Activated T-helper 1 cell treated with Interleukin-2 at 50 U/mL for 16 hours (primary cell): ENCODE data around the gene MRTFB.

ENCODE experiments used
- DNase-seq: peaks from one replicate; pipeline ENCODE4 v3.0.0-alpha.2; 2020; ENCODE audit warnings: low read depth

MRTFB gene

DNA sequence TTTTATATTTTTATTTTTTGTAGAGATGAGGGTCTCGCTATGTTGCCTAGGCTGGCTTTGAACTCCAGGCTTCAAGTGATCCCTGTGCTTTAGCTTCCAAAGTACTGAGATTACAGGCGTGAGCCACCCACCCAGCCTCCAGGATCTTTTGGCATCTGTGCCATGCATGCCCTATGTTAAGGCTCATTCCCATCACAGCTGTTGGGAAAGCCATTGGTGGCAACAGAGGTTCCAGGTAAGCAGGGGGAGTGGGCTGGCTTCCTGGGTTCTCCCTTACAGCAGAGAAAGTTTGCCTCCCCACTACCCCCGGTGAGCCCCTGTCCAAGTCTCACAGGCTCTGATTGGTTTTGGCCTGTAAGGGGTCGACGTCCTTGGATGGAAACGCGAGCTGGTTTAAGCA lies 8.9 kb upstream of the MRTFB start:
- DNase-seq, result no peak

DNA sequence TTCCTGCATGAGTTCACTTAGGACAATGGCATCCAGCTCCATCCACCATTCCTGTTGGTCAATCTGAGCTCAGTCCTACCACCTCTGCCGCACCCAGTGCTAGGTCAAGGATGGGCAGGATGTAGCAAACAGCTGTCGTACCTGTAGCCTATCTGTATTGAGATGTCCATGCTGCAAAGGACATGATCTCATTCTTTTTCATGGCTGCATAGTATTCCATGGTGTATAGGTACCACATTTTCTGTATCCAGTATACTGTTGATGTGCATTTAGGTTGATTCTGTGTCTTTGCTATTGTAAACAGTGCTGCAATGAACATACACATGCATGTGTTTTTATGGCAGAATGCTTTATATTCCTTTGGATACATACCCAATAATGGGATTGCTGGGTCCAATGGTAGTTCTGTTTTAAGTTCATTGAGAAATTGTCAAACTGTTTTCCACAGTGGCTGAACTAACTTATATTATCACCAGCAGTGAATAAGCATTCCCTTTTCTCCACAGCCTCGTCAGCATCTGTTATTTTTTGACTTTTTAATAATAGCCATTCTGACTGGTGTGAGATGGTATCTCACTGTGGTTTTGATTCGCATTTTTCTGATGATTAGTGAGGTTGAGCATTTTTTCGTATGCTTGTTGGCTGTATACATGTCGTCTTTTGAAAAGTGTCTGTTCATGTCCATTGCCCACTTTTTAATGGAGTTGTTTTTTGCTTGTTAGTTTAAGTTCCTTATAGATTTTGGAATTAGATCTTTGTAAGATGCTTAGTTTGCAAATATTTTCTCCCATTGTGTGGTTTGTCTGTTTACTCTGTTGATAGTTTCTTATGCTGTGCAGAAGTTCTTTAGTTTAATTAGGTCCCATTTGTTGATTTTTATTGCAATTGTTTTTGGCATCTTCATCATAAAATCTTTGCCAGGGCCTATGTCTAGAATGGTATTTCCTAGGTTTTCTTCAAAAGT lies 7.2 kb upstream of the MRTFB start:
- DNase-seq, result no peak

DNA sequence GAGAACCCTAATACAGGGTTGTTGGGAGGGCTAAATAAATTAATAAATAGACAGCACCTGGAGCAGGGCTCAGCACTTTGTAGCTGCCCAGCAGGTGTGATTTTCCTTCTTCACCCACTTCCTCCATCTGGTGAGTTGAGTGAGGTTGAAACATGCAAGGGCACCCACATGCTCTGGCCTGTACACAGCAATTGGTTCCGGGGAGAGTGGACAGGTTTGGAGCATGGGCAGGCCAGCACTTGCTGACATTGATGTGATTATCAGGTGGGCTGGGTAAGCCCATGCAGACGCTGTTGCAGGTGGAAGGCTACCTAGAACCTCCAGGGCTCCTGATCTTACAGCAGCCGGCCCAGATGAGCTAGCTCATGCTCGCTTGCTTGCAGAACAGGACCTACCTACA lies 1.3 kb upstream of the MRTFB start:
- DNase-seq, result no peak

DNA sequence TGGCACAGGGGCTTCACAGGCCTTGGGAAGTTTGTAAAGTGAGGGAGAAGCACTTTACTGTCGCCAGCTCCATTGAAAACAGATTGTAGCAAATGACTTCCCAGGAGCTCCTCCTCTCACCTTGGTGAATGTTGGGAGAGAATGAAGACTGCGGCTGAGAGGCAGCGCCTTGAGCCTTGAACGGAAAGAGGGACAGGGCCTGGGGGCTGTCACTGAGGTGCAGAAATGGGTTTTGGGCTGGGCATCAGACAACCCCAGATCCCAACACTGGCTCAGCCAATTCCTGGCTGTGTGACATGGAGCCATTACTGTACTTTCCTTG lies 603 bp upstream of the MRTFB start:
- DNase-seq, result no peak

DNA sequence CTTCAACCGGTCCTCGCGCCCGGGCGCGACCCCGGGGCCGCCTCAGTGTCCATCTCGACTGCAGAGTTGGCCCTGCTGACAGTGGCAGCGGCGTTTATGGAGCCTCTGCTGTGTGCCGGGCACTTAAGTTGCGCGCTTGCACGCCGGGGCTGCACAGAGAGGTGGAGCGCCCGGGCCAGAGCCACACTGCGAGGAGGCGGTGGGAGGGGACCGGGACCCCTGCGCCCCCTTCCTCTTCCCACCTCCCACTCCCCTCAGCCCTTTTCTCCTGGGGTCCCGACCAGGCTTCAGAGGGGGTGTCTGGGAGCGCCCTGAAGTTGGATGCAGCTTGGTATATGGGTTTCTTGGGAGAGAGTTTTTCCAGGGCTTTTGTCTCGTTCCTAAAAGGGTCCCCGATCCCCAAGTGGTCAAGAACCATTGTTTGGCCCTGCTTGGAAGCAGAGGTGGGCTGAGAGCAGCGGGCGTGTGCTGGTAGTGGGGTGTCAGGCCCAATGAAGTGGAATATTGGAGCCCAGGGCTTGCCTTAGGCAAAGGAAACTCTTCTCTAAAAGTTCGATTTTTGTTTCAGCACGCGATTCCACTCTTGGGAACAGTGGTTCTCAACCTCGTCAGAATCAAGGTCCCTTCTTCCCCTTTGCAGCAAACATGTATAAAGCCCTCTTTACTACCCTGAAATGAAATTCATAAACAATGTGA lies 605 bp downstream of the MRTFB start:
- no peak for DNase-seq

DNA sequence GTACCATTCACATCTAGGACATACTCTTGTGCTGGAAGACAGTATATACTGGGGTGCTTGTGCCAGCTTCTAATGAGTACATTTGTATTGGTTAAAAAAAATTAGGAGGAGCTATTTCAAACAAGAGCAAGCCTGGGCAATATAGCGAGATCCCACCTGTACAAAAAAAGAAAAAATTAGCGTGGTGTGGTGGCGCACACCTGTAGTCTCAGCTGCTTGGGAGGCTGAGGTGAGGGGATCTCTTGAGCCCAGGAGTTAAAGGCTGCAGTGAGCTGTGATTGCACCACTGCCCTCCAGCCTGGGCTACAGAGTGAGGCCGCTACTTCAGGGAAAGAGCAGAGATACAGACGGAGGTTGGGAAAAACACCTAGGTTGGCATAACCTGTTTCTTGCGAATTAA lies 1.2 kb downstream of the MRTFB start:
- no peak for DNase-seq

DNA sequence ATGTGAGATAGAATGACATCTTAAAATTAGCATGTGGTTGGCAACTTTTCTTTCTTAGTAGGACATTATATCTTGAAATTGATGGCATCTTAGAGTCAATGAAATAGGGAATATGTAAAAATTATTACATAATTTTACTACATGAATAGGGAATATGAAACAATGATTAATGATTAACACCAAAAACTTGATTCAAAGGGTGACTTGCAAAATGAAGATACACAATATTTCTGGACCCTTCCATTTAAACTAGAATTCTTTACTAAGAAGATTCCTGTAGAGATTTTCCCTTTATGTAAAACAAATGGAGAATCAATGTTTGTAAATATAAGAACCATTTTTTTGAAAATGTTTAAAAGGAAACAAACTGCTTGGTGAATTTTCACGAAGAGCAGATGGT lies 3.4 kb downstream of the MRTFB start:
- DNase-seq, result no peak

DNA sequence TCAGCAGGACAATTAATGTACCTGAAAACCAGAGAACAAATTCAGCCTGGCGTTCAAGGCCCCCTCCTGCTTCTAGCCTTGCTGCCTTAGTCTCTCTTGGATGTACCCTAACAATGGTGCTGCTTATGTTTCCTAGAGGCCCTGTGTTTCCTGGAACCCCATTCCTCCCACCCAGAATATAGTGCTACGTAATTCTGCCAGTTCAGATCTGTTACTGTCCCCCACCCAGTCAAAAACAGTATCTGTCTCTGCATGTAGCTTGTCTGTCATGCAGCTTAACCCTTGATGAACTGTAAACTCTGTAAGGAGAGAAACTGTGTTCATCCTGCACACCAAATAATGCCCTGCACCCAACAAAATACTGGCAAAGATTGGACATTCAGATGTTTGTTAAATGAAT lies 6.8 kb downstream of the MRTFB start:
- no peak for DNase-seq

DNA sequence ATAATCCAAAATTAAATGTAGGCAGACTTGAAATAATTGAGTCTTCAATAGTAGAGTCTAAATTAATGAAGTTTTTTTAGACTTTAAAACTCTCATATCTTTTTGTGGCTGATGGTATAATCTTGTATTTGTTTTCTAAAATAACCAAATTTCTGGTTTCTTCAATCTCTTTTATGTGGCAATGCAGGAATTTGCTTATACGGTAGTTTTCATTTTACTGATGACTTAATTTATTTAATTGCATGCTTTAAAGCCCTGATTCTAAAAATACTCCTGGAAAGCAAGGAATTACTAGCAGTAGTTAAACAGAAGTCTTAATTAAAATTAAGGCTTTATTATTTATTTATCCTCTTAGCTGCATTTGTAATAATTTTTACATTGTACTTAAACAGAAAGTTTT lies 15.4 kb downstream of the MRTFB start:
- DNase-seq, result no peak

DNA sequence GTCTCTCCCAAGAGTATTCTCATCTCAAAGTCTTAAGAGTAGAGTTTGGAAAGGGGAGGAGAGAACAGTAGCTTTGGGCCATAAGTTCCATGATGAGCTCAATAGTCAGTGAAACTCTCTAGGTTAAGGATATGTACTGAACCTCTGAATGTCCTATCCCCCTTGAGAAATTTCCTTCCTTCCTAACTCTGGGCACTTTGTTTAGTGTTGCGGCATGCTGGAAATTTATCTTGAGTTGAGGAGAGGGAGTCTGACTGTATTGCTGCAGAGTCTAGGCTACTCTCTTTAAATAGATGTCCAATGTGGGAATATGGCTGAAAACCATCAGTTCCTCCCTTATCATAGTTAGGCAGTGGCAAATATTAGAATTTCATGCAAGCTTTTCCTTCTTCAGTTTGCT lies 16.1 kb downstream of the MRTFB start:
- DNase-seq, result no peak

DNA sequence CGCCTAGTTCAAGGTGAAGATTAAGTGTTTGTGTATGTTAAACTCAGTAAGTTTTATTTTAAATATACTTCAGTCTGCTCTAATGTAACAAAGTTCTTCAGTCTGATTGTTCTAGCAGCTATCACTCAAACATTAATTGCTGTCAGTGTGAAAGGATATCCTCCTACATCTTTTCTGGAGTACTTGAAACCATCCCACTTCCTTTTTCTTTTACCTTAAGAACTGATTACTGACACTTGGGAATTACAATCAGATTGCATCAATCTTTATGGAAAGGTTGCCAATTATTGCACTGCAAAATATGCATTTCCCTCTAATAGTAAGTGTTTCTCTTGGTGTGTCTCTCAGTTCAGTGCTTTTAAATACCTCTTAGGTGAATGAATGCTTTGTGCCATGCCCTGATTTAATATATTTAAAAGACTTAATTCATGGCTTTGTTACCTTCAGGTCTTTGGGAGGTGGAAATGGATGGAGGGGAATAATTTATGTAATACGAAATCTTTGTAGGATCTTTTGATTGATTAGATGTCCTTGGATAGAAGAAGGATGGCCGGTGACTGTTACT lies 16.6 kb downstream of the MRTFB start:
- DNase-seq, result no peak

DNA sequence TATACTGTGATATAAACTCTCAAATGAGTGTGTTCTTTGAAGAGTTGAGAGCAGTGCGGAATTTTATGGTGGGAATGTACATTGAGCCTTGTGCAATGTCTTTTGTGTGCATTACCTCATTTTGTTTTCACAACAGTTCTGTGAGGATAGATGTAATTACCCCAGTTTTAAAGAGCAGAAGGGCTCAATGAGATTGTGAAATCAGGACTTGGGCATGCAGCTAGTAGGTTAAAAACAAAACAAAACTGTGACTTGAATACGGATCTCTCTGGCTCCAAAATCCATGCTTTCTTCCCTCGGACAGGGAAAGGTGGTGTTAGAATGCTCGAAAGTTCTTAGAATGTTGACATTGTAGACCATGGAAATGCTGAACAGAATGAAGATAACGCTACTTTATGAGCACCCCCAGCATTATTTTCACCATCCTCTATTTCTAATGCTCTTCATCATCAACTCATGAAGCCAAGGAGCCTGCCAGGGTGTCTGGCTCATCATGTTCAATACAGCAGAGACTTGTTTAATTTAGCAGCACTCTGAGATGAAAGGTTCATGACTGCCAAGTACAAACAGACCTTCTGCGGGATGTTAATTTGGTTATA lies 17.1 kb downstream of the MRTFB start:
- DNase-seq, result no peak

DNA sequence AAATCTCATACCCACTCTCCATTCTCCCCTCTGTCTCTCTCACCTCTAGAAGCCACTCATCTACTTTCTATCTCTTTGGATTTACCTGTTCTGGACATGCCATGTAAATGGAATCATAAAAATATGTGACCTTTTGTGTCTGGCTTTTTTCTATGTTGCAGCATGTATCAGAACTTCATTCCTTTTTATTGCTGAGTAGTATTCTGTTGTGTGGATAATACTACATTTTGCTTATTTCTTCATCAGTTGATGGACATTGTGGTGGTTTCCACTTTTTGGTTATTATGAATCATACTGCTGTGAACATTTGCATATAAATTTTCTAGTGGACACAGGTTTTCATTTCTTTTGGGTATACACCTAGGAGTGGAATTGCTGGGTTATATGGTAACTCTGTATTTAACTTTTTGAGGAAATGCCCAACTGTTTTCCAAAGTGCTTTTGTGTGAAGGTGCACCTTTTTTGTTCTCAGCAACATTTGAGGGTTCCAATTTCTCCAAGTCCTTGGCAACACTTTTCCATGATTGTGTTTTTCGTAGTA lies 18.2 kb downstream of the MRTFB start:
- no peak for DNase-seq

DNA sequence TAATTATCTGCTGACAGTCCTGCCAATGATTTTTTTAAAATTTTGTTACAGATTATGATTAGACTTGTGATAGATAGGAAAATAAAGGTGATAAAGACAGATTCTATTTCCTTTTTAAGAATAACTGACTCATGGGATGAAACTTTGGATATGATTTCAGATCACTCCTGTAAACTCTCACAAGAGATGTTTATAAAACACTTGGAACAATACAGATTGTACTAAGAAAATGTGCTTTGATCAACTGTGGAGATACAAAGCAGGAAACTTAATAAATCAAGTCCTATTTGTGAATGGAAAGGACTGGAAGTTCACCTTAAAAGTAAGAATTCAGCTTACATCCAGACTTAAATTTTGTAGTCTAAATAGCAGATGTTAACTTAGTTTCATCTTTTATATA lies 21.4 kb downstream of the MRTFB start:
- DNase-seq, result no peak

DNA sequence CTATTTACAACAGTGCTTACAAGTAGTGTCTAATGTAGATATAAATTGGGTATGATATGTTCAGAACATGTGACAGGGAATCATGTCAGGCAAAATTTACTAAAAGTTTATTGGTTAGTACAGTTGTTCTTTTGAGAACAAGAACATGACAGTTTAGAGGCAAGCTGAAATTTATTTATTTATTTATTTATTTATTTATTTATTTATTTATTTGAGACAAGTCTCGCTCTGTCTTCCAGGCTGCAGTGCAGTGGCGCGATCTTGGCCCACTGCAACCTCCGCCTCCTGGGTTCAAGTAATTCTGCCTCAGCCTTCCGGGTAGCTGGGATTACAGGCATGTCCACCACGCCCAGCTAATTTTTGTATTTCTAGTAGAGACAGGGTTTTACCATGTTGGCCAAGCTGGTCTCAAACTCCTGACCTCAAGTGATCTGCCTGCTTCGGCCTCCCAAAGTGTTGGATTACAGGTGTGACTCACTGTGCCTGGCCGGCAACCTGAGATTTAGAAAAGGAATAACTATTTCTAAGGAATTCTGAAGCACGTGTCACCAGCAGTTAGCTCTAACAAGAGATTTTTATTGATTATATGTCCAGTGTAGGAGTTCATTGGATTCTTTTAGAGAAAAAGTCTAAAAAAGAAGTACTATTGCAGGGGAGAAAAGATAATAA lies 24.9 kb downstream of the MRTFB start:
- no peak for DNase-seq

DNA sequence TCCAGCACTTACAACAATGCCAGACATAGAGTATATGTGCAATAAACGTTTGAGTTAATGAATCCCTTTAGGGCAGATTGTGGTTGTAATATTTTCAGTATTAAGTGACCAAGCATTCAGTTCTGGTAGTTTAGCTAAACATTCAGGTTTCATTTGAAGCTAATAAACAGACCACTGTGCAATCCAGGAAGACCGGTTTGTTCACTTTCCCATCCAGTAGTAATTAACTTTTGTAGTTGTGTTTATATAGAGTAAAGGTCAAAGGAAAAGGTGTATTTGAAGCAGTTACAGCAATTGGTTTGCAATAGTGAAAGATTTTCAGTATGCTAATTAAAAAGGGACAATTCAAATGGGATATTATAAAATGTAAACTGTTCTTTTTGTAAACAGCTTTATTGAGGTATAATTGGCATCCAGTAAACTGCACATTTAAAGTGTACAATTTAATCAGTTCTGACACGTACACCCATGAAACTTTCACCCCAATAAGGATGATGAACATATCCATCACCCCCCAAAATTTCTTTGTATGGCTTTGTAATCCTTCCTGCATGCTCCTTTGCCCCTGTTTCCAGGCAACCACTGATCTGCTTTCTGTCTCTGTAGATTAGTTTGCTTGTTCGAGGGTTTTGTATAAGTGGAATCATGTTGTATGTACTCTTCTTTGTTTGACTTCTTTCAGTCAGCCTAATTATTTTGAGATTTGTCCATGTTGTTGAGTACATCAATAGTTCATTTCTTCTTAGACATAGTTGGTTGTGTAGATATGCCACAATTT lies 26.3 kb downstream of the MRTFB start:
- DNase-seq, result no peak

DNA sequence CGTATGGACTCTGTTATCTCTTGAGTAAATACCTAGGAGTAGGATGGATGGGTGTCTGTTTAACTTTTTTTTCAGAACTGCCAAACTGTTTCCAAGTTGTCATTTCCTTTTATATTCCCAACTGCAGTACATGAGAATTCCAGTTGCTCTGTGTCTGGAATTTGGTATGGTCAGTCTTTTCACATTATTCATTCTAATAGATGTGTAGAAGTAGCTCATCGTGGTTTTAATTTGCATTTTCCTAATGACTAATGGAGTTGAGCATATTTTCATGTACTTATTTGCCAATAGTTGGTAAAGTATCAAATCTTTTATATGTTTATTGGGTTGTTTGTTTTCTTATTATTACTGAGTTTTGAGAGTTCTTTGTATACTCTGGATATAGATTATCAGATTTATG lies 27.0 kb downstream of the MRTFB start:
- no peak for DNase-seq

DNA sequence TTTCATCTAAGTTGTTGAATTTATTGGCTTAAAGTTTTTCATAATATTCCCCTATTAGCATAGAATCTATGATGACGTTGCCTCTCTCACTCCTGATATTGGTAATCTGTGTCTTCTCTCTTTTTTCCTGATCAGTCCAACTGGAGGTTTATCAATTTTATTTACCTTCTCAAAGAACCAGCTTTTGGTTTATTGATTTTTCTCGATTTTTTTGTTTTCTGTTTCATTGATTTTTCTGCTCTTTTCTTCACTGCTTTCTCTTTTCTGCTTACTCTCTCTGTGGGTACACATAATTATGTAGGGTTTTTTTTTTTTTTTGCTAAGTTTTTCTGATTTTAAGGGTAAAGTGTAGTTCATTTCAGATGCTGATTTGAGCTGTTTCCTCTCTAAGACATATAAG lies 29.7 kb downstream of the MRTFB start:
- DNase-seq, result no peak

DNA sequence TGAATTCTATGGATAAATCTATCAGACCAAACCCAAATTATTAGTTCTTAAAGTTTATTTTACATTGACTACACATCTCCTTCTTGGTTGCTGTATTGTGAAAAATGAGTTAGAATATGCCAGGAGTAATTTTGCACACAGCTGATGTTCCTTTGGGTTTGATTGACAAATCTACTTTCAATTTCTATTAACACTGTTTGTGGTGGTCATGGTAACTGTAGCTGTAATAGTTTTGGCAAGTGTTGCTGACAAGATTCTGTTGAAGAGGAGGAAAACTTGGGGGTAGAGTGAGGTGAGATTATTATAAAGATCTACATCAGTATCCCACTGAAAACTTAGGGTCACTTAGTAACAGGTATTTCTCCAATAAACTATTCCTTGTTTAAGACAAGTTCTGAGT lies 30.3 kb downstream of the MRTFB start:
- DNase-seq, result no peak

DNA sequence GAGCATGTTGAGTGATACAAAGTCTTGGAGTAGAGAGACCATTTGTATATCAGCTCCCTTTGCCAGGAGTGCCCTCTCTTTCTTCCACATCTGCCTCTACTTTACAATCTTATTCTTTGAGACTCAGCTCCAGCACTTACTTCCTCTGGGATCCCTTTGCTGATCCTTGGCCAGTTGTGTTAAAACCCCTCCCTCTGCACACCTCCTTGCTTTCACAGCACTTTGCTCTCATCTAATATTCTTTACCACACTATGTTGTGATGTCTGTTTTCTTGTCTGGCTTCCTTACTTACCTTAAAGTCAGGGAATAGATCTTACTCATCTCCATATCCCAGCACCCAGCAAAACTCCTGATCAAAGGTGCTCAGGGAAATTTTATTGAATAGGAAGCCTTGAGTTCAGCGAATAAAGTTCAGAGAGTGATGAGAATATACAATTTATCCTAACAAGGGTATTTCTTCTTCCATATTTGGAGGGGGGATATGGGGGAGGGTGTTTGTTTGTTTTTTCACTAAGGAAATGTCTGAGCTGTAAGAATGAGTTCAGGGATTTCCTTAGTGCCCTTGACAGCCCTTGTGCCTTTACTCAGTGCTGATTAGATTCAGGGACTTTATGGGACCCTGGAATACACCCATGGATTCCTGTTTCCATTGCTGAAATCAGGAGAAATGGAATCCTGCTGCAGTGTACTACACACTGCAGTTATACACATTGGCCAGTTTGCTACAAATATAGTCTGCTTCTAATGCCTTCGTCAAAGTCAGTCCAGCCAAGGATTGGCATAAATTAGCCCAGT lies 32.0 kb downstream of the MRTFB start:
- no peak for DNase-seq

DNA sequence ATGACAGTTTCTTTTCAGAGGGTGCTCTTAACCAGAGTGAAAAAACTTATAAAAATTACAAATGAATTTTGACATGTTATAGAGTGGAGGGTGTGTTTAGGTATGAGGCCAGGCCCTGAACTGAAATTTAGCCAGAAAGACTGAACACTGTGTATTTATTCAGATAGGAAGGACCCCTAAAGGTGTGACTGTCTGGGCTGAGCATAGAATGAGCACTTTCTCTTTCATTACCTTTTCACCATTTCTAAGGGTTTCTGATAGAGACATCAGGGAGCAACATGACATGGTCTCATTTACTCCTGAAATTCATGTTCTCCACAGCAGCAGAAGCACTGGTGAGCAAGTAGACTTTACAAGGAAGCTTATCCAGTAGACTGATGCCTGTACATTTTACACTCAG lies 32.9 kb downstream of the MRTFB start:
- no peak for DNase-seq
